HG03354 (cell line): Measurements from ENCODE around the gene ARL6IP6.

Experiments used
- ATAC-seq: cut with Tn5 transposase; IDR thresholded peaks from one replicate; pipeline ENCODE4 v1.9.1; 2021; ENCODE audit warnings: mild to moderate bottlenecking; ENCODE audit not compliant: unreplicated experiment, poor library complexity, severe bottlenecking

The ARL6IP6 gene

GRCh38 chr2:152782171-152782570 lies 63.8 kb downstream of the ARL6IP6 start:
- ATAC-seq: no peak

DNA sequence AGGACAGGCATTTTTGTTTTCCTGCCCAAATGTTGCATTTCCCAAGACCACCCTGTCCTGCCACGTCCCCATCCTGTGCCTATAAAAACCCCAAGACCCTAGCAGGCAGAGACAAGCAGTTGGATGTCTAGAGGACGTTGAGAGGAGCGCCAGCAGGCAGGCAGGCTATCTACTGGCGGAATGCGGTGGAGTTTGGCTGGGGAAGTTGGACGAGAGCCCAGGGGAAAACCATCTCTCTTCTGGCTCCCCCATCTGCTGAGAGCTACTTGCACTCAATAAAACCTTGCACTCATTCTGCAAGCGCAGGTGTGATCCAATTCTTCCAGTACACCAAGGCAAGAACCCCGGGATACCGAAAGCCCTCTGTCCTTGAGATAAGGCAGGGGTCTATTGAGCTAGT lies 72.5 kb downstream of the ARL6IP6 start:
- ATAC-seq: no peak

- ATAC-seq: no peak
Observed at GRCh38 chr2:152791979-152792378, 73.6 kb downstream of the ARL6IP6 start.

GRCh38 chr2:152792974-152793373 lies 74.6 kb downstream of the ARL6IP6 start:
- no peak for ATAC-seq

DNA sequence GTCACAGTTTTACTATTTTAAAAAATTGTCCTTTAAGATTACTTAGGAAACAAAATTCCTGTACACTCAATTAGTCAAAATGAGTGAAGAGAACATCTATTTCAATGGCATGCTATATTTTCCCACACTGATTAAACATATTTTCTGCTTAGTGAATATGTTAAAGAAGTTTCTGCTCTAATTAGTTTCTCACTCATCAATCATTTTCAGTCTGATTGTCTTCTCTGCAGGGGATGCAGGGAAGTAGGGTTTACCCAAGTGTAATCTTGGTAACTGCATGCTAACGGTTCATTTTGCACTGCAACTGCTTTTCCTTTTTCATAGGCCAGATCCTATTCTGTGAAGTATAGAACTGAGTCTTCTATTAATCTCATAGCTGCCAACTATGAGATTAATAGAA lies 78.5 kb downstream of the ARL6IP6 start:
- no peak for ATAC-seq

- no peak for ATAC-seq
Observed at GRCh38 chr2:152804687-152805408, 86.4 kb downstream of the ARL6IP6 start.

- no peak for ATAC-seq
Observed at GRCh38 chr2:152811916-152812315, 93.5 kb downstream of the ARL6IP6 start.
